NCI-H1694 treated with DMSO at 0.1 percent for 48 hours (cell line): ENCODE results near the gene UBASH3B.
A peak's percentile ranks its signal among the peaks of the same experiment; 100 is the strongest.
"Not testable (repeated sequence)": the region's sequence is repeated elsewhere in the genome, so short reads cannot be mapped to it uniquely, and the experiment has no call there.

ENCODE experiments used
- DNase-seq: peaks from one replicate; lab custom pipeline; 2025; lab: John Stamatoyannopoulos, UW

UBASH3B gene

GRCh38 chr11:122813176-122813893, 157.8 kb downstream of the UBASH3B start:
- DNase-seq = no peak

- no peak for DNase-seq
These were observed 158.4 kb downstream of the UBASH3B start for GRCh38 chr11:122813894-122814270.

GRCh38 chr11:122814401-122814800, 158.9 kb downstream of the UBASH3B start:
- DNase-seq = no peak

- DNase-seq = no peak
These were observed 160.4 kb downstream of the UBASH3B start for GRCh38 chr11:122815900-122816299.

- no peak for DNase-seq
These were observed 161.4 kb downstream of the UBASH3B start for GRCh38 chr11:122816761-122817520.

- DNase-seq = no peak
These were observed 164.6 kb downstream of the UBASH3B start for GRCh38 chr11:122820158-122820557.

GRCh38 chr11:122821169-122821568, 165.6 kb downstream of the UBASH3B start:
- DNase-seq = no peak

- DNase-seq = no peak
These were observed 166.7 kb downstream of the UBASH3B start for GRCh38 chr11:122822241-122822640.

- DNase-seq = no peak
These were observed 168.0 kb downstream of the UBASH3B start for GRCh38 chr11:122823564-122823963.

GRCh38 chr11:122829371-122829770, 173.8 kb downstream of the UBASH3B start:
- not testable (repeated sequence) for DNase-seq

- DNase-seq = not testable (repeated sequence)
These were observed 176.8 kb downstream of the UBASH3B start for GRCh38 chr11:122832297-122832696.

GRCh38 chr11:122832721-122833470, 177.4 kb downstream of the UBASH3B start:
- no peak for DNase-seq

- DNase-seq = no peak
These were observed 178.4 kb downstream of the UBASH3B start for GRCh38 chr11:122833846-122834464.

- no peak for DNase-seq
These were observed 181.4 kb downstream of the UBASH3B start for GRCh38 chr11:122836916-122837315.

- no peak for DNase-seq
These were observed 182.2 kb downstream of the UBASH3B start for GRCh38 chr11:122837528-122838346.

GRCh38 chr11:122843281-122844141, 188.0 kb downstream of the UBASH3B start:
- DNase-seq = peak; percentile 11

- DNase-seq = no peak
These were observed 191.9 kb downstream of the UBASH3B start for GRCh38 chr11:122847466-122847865.

- no peak for DNase-seq
These were observed 192.7 kb downstream of the UBASH3B start for GRCh38 chr11:122848186-122848585.

- DNase-seq = no peak
These were observed 194.6 kb downstream of the UBASH3B start for GRCh38 chr11:122850076-122850631.

GRCh38 chr11:122851366-122851966, 195.9 kb downstream of the UBASH3B start:
- no peak for DNase-seq
